NCI-H446 (cell line): Measurements from ENCODE around the gene SPEG.

Experiments used
- DNase-seq, 2 experiments: peaks; one replicate each; lab custom pipeline; 2025; lab: John Stamatoyannopoulos, UW

SPEG gene

GRCh38 chr2:219425238-219426067, 9.2 kb upstream of the SPEG start:
- DNase-seq: no peak

GRCh38 chr2:219426068-219426443, 8.6 kb upstream of the SPEG start:
- DNase-seq: no peak

- DNase-seq: no peak
Measured at GRCh38 chr2:219426534-219427136, 8.0 kb upstream of the SPEG start.

GRCh38 chr2:219428469-219428868, 6.2 kb upstream of the SPEG start:
- DNase-seq: no peak

- no peak for DNase-seq
Measured at GRCh38 chr2:219429958-219430606, 4.6 kb upstream of the SPEG start.

- peak; percentile 47 to 70 for DNase-seq
Measured at GRCh38 chr2:219430633-219431615, 3.7 kb upstream of the SPEG start.

- peak in 1 of 2 experiments; percentile 15 for DNase-seq
Measured at GRCh38 chr2:219433666-219434467, 776 bp upstream of the SPEG start.

- no peak for DNase-seq
Measured at GRCh38 chr2:219434468-219434717, 250 bp upstream of the SPEG start.

GRCh38 chr2:219435701-219436100, 1.1 kb downstream of the SPEG start:
- DNase-seq: no peak

- DNase-seq: no peak
Measured at GRCh38 chr2:219436491-219436890, 1.8 kb downstream of the SPEG start.

GRCh38 chr2:219437141-219437540, 2.5 kb downstream of the SPEG start:
- no peak for DNase-seq

- no peak for DNase-seq
Measured at GRCh38 chr2:219437690-219438206, 3.1 kb downstream of the SPEG start.

- no peak for DNase-seq
Measured at GRCh38 chr2:219438453-219438852, 3.8 kb downstream of the SPEG start.

GRCh38 chr2:219439506-219439905, 4.9 kb downstream of the SPEG start:
- DNase-seq: no peak

GRCh38 chr2:219440388-219441256, 6.0 kb downstream of the SPEG start:
- DNase-seq: no peak

GRCh38 chr2:219441451-219442255, 7.0 kb downstream of the SPEG start:
- peak in 1 of 2 experiments; percentile 60 for DNase-seq

- no peak for DNase-seq
Measured at GRCh38 chr2:219442256-219443015, 7.8 kb downstream of the SPEG start.

- DNase-seq: no peak
Measured at GRCh38 chr2:219443016-219443696, 8.5 kb downstream of the SPEG start.
